HepG2 (cell line): ENCODE measurements around the gene SYNE1.

Experiments used
- ATRX ChIP-seq: sonication (generic); formaldehyde crosslinking; IDR thresholded peaks from 2 replicates; pipeline ENCODE4 v1.4.0; 2020; ENCODE audit warnings: missing genetic modification reagents, borderline replicate concordance
- CTCF ChIP-seq: sonication (generic); formaldehyde crosslinking; IDR thresholded peaks from 2 replicates; pipeline ENCODE4 v1.5.0; 2020; ENCODE audit warnings: mild to moderate bottlenecking, missing genetic modification reagents, moderate library complexity
- IRF1 ChIP-seq: sonication (generic); formaldehyde crosslinking; IDR thresholded peaks from 2 replicates; pipeline ENCODE4 v1.4.0; 2020; ENCODE audit warnings: low read depth, mild to moderate bottlenecking, missing genetic modification reagents
- POLR2A ChIP-seq, 2 experiments: IDR thresholded peaks; 2 replicates each; pipeline ENCODE4 v1.6.1; 2011; ENCODE audit warnings: low read depth in 2 of 2, low read length in 2 of 2, mild to moderate bottlenecking in 1 of 2, moderate library complexity in 1 of 2; ENCODE audit not compliant: insufficient read depth in 1 of 2
- THAP7 ChIP-seq: sonication (generic); formaldehyde crosslinking; IDR thresholded peaks from 2 replicates; pipeline ENCODE4 v1.8.1; 2023; ENCODE audit warnings: mild to moderate bottlenecking, missing genetic modification reagents
- TOE1 ChIP-seq: sonication (generic); formaldehyde crosslinking; IDR thresholded peaks from 2 replicates; pipeline ENCODE4 v1.4.0; 2020; ENCODE audit warnings: mild to moderate bottlenecking, missing genetic modification reagents
- ZMYM2 ChIP-seq: sonication (generic); formaldehyde crosslinking; IDR thresholded peaks from 2 replicates; pipeline ENCODE4 v1.8.0; 2022; ENCODE audit warnings: mild to moderate bottlenecking, missing genetic modification reagents
- ZNF704 ChIP-seq: sonication (generic); formaldehyde crosslinking; IDR thresholded peaks from 2 replicates; pipeline ENCODE4 v1.8.1; 2023; ENCODE audit warnings: mild to moderate bottlenecking, inconsistent platforms, moderate library complexity, missing genetic modification reagents, borderline replicate concordance

GRCh38 chr6:152161501-152161900, 475.7 kb downstream of the SYNE1 start:
- TF ChIP-seq POLR2A (IDR thresholded peaks at IDR 0.05; ENCODE audit: insufficient read depth in 1 of 2, low read depth in 2 of 2, low read length in 2 of 2), result no peak
- TF ChIP-seq TOE1 (CRISPR knock-in tag), result no peak
- TF ChIP-seq ZNF704 (CRISPR knock-in tag), result no peak
- TF ChIP-seq THAP7 (CRISPR knock-in tag), result no peak
- TF ChIP-seq CTCF (CRISPR knock-in tag), result no peak
- TF ChIP-seq IRF1 (CRISPR knock-in tag), result no peak
- TF ChIP-seq ZMYM2 (CRISPR knock-in tag), result no peak
- no peak for TF ChIP-seq ATRX (CRISPR knock-in tag)
